Measurements from ENCODE around the gene ZSCAN31. TPM values are rescaled to one million over a fixed set of nuclear protein-coding genes. Genes with fewer than 3 reads are reported as not detected.
A peak's percentile ranks its signal among the peaks of the same experiment; 100 is the strongest.

ZSCAN31 gene
- polyA plus RNA-seq, 2 of the 4 experiments (the other 2 are of a cell fraction), result 3.0 to 4.8 TPM

GRCh38 chr6:28282926-28283325, 53.0 kb downstream of the ZSCAN31 start (continued):
- TF ChIP-seq HEYL (CRISPR knock-in tag; IDR thresholded peaks at IDR 0.05) (no peak), ZFP36 (IDR thresholded peaks at IDR 0.05; ENCODE audit: borderline replicate concordance, partially characterized antibody) (no peak)
- TF ChIP-seq, protein P1, sequence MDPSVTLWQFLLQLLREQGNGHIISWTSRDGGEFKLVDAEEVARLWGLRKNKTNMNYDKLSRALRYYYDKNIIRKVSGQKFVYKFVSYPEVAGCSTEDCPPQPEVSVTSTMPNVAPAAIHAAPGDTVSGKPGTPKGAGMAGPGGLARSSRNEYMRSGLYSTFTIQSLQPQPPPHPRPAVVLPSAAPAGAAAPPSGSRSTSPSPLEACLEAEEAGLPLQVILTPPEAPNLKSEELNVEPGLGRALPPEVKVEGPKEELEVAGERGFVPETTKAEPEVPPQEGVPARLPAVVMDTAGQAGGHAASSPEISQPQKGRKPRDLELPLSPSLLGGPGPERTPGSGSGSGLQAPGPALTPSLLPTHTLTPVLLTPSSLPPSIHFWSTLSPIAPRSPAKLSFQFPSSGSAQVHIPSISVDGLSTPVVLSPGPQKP (IDR thresholded peaks at IDR 0.05; ENCODE audit: low read depth, low read length), result no peak

- no peak for FAIRE-seq
- WGBS (ENCODE audit: missing lambda C conversion rate), result 1% methylated on average over 19 of the region's 50 CpGs
- ChIA-PET CTCF (interaction anchor here (0.8 kb wide), 2 partner anchors 12 to 54 kb away, joined by 3 read pairs; no protein-coding TSS in a partner anchor), POLR2A (interaction anchor here (1.0 to 1.5 kb wide), 5 partner anchors 14 to 140 kb away, joined by 4 to 13 read pairs (median 6); partner anchors contain the start of genes ZKSCAN4, ZKSCAN8, ZSCAN26 and ZSCAN31)
- peak within 1 kb of the TSS; percentile 88 for H3K4me3 ChIP-seq
- peak within 1 kb of the TSS; percentile 86 to 94 for H3K27ac ChIP-seq
- TF ChIP-seq PHF8 (IDR thresholded peaks at IDR 0.05; ENCODE audit: borderline replicate concordance, low read depth) (peak; percentile 46), JUN (IDR thresholded peaks at IDR 0.05) (peak in 1 of 2 experiments; percentile 68; a peak in 2 of 5 replicates), MAX (IDR thresholded peaks at IDR 0.05) (peak; percentile 42; the same call in 1 of the 2 replicates), HOXB5 (CRISPR knock-in tag; IDR thresholded peaks at IDR 0.05) (no peak), POLR2A (IDR thresholded peaks at IDR 0.05; ENCODE audit: low read length) (peak; percentile 46), SMC3 (IDR thresholded peaks at IDR 0.05) (peak; percentile 19; the same call in 2 of the 3 replicates), HEYL (CRISPR knock-in tag; IDR thresholded peaks at IDR 0.05) (no peak), SREBF2 (IDR thresholded peaks at IDR 0.05) (no peak), NR3C1 (IDR thresholded peaks at IDR 0.05) (no peak), FOSB (CRISPR knock-in tag; IDR thresholded peaks at IDR 0.05) (no peak), MAFK (IDR thresholded peaks at IDR 0.05; ENCODE audit: partially characterized antibody) (no peak)
- ATAC-seq, result peak; percentile 96 to 99
- H3K9me3 ChIP-seq, result no peaks in the 10 kb centered on the region
- peak; percentile 36 to 83 for DNase-seq (ENCODE audit: low read depth in 1 of 2, low spot score in 1 of 2)
- H3K4me2 ChIP-seq, result peak within 1 kb of the TSS; percentile 68
- H3K4me1 ChIP-seq, result 0 out of 3 replicates have a peak, but pooled peaks cover 3% of the 10 kb centered on the region
These were observed 54.5 kb downstream of the ZSCAN31 start, which contains the start of gene PGBD1 for GRCh38 chr6:28281288-28282064. Gene PGBD1 (plus strand): TSS chr6:28281572. CDS start chr6:28283814, 2,242 bp downstream.

GRCh38 chr6:28280595-28281287, 55.2 kb downstream of the ZSCAN31 start:
- Histone ChIP-seq H3K4me1 (0 out of 3 replicates have a peak, but pooled peaks cover 3% of the 10 kb centered on the region), H3K27ac (peak overlapping the region; percentile 86 to 94), H3K9me3 (no peaks in the 10 kb centered on the region), H3K4me2 (peak overlapping the region; percentile 68), H3K4me3 (peak overlapping the region; percentile 88)
- CTCF ChIA-PET, result interaction anchor here (0.8 kb wide), 2 partner anchors 11 to 55 kb away, joined by 3 read pairs; no protein-coding TSS in a partner anchor
- ATAC-seq, result no peak
- POLR2A ChIA-PET, result interaction anchor here (1.0 to 1.5 kb wide), 5 partner anchors 14 to 139 kb away, joined by 4 to 13 read pairs (median 6); partner anchors contain the start of genes ZKSCAN4, ZKSCAN8, ZSCAN26 and ZSCAN31
- DNase-seq (ENCODE audit: low read depth in 1 of 2, low spot score in 1 of 2), result no peak
- no peak for FAIRE-seq
- 38% methylated on average over 3 of the region's 3 CpGs for WGBS (ENCODE audit: missing lambda C conversion rate)
- TF ChIP-seq ZNF302 (CRISPR knock-in tag; IDR thresholded peaks at IDR 0.05) (no peak), NR3C1 (IDR thresholded peaks at IDR 0.05) (no peak), HOXA7 (CRISPR knock-in tag; IDR thresholded peaks at IDR 0.05) (no peak), JUNB (IDR thresholded peaks at IDR 0.05) (no peak), REST (IDR thresholded peaks at IDR 0.05) (no peak), RAD21 (conservative IDR thresholded peaks at IDR 0.05 in 1 of 2, IDR thresholded peaks at IDR 0.05 in 1 of 2) (no peak), MYC (IDR thresholded peaks at IDR 0.05; ENCODE audit: borderline replicate concordance, low read length) (no peak), RFX5 (IDR thresholded peaks at IDR 0.05) (no peak), PHF8 (IDR thresholded peaks at IDR 0.05; ENCODE audit: borderline replicate concordance, low read depth) (no peak), RNF2 (IDR thresholded peaks at IDR 0.05; ENCODE audit: borderline replicate concordance, low read depth) (no peak), CBX8 (IDR thresholded peaks at IDR 0.05) (no peak), EHF (CRISPR knock-in tag; IDR thresholded peaks at IDR 0.05) (no peak), FOXS1 (CRISPR knock-in tag; IDR thresholded peaks at IDR 0.05) (no peak), ESRRA (IDR thresholded peaks at IDR 0.05; ENCODE audit: borderline replicate concordance, low read length) (no peak), RARB (CRISPR knock-in tag; IDR thresholded peaks at IDR 0.05) (no peak), CHD2 (IDR thresholded peaks at IDR 0.05; ENCODE audit: low read length, partially characterized antibody) (no peak), POLR2AphosphoS2 (conservative IDR thresholded peaks at IDR 0.05; ENCODE audit: low read length) (no peak)
- TF ChIP-seq, protein P2, sequence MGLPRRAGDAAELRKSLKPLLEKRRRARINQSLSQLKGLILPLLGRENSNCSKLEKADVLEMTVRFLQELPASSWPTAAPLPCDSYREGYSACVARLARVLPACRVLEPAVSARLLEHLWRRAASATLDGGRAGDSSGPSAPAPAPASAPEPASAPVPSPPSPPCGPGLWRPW (IDR thresholded peaks at IDR 0.05), result no peak
